ENCODE results near the gene AQR. TPM values are rescaled to one million over a fixed set of nuclear protein-coding genes. Genes with fewer than 3 reads are reported as not detected.
"Not testable (repeated sequence)": the region's sequence is repeated elsewhere in the genome, so short reads cannot be mapped to it uniquely, and the experiment has no call there.

AQR gene
- total and polyA plus RNA-seq, 3 donors from 2014 or later, result 37.6 to 39.2 (median 38.5) TPM

GRCh38 chr15:34976073-34976472, 6.5 kb upstream of the AQR start:
- intact Hi-C loops (cut with DNase I; ENCODE audit: low total_unique reads), result no loop called here

DNA sequence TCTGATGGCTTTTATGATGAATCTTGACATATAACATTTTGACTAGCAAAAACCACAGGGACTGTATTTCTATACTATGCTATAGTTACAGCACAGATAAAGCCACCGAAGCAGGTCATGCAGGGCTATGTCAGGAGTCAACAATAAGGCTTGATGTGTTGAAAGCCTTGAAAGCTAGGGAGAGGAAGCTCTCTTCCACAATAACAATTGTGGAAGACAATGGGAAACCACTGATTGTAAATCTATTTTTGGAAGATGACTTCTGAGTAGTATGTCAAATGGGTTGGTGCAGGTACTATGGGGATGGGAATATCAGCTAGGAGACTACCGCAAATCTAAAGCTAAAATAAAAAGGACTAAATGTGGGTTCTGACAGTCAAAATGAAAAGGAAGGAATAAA, 4.0 kb upstream of the AQR start:
- no peaks in the 10 kb centered on the region for H3K36me3 ChIP-seq (ENCODE audit: low read depth, missing control alignments)
- H3K9me3 ChIP-seq, result no peaks in the 10 kb centered on the region
- H3K4me3 ChIP-seq, result no peak overlapping the region
- no peak for DNase-seq
- no peak overlapping the region for H3K27ac ChIP-seq
- H3K27me3 ChIP-seq, result no peaks in the 10 kb centered on the region
- TF ChIP-seq, protein P1, sequence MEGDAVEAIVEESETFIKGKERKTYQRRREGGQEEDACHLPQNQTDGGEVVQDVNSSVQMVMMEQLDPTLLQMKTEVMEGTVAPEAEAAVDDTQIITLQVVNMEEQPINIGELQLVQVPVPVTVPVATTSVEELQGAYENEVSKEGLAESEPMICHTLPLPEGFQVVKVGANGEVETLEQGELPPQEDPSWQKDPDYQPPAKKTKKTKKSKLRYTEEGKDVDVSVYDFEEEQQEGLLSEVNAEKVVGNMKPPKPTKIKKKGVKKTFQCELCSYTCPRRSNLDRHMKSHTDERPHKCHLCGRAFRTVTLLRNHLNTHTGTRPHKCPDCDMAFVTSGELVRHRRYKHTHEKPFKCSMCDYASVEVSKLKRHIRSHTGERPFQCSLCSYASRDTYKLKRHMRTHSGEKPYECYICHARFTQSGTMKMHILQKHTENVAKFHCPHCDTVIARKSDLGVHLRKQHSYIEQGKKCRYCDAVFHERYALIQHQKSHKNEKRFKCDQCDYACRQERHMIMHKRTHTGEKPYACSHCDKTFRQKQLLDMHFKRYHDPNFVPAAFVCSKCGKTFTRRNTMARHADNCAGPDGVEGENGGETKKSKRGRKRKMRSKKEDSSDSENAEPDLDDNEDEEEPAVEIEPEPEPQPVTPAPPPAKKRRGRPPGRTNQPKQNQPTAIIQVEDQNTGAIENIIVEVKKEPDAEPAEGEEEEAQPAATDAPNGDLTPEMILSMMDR (IDR thresholded peaks at IDR 0.05), result no peak
- no peak for TF ChIP-seq POLR2A (IDR thresholded peaks at IDR 0.05)
- H3K4me1 ChIP-seq, result peaks cover 2% of the 10 kb centered on the region
- 53 to 95% methylated on average over 2 of the region's 2 CpGs for WGBS, 2 donors
- intact Hi-C loops (cut with DNase I; ENCODE audit: low total_unique reads), result no loop called here

More at GRCh38 chr15:34976073-34976472, 6.5 kb upstream of the AQR start:
- no peaks in the 10 kb centered on the region for H3K36me3 ChIP-seq (ENCODE audit: low read depth, missing control alignments)
- 90 to 94% methylated on average over 2 of the region's 2 CpGs for WGBS, 2 donors
- no peak overlapping the region for H3K27ac ChIP-seq
- H3K9me3 ChIP-seq, result no peaks in the 10 kb centered on the region
- H3K4me3 ChIP-seq, result no peak overlapping the region
- DNase-seq, result no peak
- H3K27me3 ChIP-seq, result no peaks in the 10 kb centered on the region
- no peaks in the 10 kb centered on the region for H3K4me1 ChIP-seq
- TF ChIP-seq, protein P1 (IDR thresholded peaks at IDR 0.05), result no peak
- no peak for TF ChIP-seq POLR2A (IDR thresholded peaks at IDR 0.05)

DNA sequence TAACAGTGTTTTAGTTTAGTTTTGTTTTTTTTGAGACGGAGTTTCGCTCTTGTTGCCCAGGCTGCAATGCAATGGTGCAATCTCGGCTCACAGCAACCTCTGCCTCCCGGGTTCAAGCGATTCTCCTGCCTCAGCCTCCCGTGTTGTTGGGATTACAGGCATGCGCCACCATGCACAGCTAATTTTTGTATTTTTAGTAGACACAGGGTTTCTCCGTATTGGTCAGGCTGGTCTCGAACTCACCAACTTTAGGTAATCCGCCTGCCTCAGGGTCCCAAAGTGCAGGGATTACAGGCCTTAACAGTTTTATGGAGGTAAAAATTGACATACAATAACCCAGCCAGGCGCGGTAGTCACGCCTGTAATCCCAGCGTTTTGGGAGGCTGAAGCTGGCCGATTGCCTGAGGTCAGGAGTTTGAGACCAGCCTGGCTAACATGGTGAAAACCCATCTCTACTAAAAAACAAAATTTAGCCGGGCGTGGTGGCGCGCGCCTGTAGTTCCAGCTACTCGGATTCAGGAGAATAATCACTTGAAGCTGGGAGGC, 629 bp upstream of the AQR start:
- Histone ChIP-seq H3K4me3 (peak overlapping the region; percentile 86 to 92), H3K27ac (peak overlapping the region in 1 of 2 donors; percentile 80), H3K4me1 (peaks cover 17% of the 10 kb centered on the region)
- 41 to 57% methylated on average over 20 to 21 of the region's 21 CpGs for WGBS, 2 donors
- DNase-seq; H3K36me3 ChIP-seq (ENCODE audit: low read depth, missing control alignments); H3K27me3 ChIP-seq; H3K9me3 ChIP-seq; intact Hi-C loops (cut with DNase I; ENCODE audit: low total_unique reads): not testable (repeated sequence)

GRCh38 chr15:34964277-34964676, 5.3 kb downstream of the AQR start:
- intact Hi-C loops (cut with DNase I; ENCODE audit: low total_unique reads), result no loop called here
- no peak for DNase-seq
- no peaks in the 10 kb centered on the region for H3K9me3 ChIP-seq
- H3K36me3 ChIP-seq (ENCODE audit: low read depth, missing control alignments), result no peaks in the 10 kb centered on the region
- H3K4me1 ChIP-seq, result peaks cover 17% of the 10 kb centered on the region
- no peaks in the 10 kb centered on the region for H3K27me3 ChIP-seq
- no peak overlapping the region for H3K27ac ChIP-seq
- no peak overlapping the region for H3K4me3 ChIP-seq
- 80 to 82% methylated on average over 2 of the region's 2 CpGs for WGBS, 2 donors
- no peak for TF ChIP-seq POLR2A (IDR thresholded peaks at IDR 0.05)
- TF ChIP-seq, protein P1 (IDR thresholded peaks at IDR 0.05), result no peak

DNA sequence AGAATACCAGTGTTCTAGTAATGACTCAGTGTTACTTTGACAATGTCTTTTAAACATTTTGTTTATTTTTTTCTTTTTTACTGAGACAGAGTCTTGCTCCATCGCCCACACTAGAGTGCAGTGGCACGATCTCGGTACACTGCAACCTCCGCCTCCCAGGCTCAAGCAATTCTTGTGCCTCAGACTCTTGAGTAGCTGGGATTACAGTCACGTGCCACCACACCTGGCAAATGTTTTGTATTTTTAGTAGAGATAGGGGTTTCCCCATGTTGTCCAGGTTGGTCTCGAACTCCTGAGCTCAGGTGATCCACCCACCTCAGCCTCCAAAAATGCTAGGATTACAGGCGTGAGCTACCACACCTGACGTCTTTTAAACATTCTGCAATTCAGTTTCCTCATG, 15.7 kb downstream of the AQR start:
- 93 to 96% methylated on average over 8 of the region's 8 CpGs for WGBS, 2 donors
- no peaks in the 10 kb centered on the region for H3K27me3 ChIP-seq
- intact Hi-C loops (cut with DNase I; ENCODE audit: low total_unique reads), result no loop called here
- H3K27ac ChIP-seq, result no peak overlapping the region
- no peak for DNase-seq
- H3K36me3 ChIP-seq (ENCODE audit: low read depth, missing control alignments), result no peaks in the 10 kb centered on the region
- no peaks in the 10 kb centered on the region for H3K9me3 ChIP-seq
- no peaks in the 10 kb centered on the region for H3K4me1 ChIP-seq
- no peak overlapping the region for H3K4me3 ChIP-seq
- TF ChIP-seq, protein P1 (IDR thresholded peaks at IDR 0.05), result no peak
- TF ChIP-seq POLR2A (IDR thresholded peaks at IDR 0.05), result no peak
